Activated CD4-positive, alpha-beta T cell treated with anti-CD3 and anti-CD28 coated beads for 1 hour (primary cell): Measurements from ENCODE around the gene EPS15.
"Not testable (repeated sequence)": the region's sequence is repeated elsewhere in the genome, so short reads cannot be mapped to it uniquely, and the experiment has no call there.

Experiments used
- DNase-seq: peaks from one replicate; pipeline ENCODE4 v3.0.0-alpha.2; 2020

Gene EPS15

GRCh38 chr1:51514733-51515132 lies 4.3 kb downstream of the EPS15 start:
- no peak for DNase-seq

GRCh38 chr1:51512606-51513005 lies 6.5 kb downstream of the EPS15 start:
- DNase-seq, result no peak

- DNase-seq, result no peak
Measured at GRCh38 chr1:51512120-51512519, 6.9 kb downstream of the EPS15 start.

- no peak for DNase-seq
Measured at GRCh38 chr1:51509773-51510172, 9.3 kb downstream of the EPS15 start.

GRCh38 chr1:51506537-51506936 lies 12.5 kb downstream of the EPS15 start:
- DNase-seq, result no peak

GRCh38 chr1:51504806-51505525 lies 14.1 kb downstream of the EPS15 start:
- no peak for DNase-seq

- not testable (repeated sequence) for DNase-seq
Measured at GRCh38 chr1:51501218-51501630, 17.8 kb downstream of the EPS15 start.

GRCh38 chr1:51499694-51500093 lies 19.4 kb downstream of the EPS15 start:
- no peak for DNase-seq

GRCh38 chr1:51498924-51499323 lies 20.1 kb downstream of the EPS15 start:
- DNase-seq, result no peak

GRCh38 chr1:51497340-51497739 lies 21.7 kb downstream of the EPS15 start:
- no peak for DNase-seq

GRCh38 chr1:51494138-51494830 lies 24.8 kb downstream of the EPS15 start:
- no peak for DNase-seq

- no peak for DNase-seq
Measured at GRCh38 chr1:51491166-51491981, 27.7 kb downstream of the EPS15 start.

- no peak for DNase-seq
Measured at GRCh38 chr1:51489472-51489871, 29.6 kb downstream of the EPS15 start.

- no peak for DNase-seq
Measured at GRCh38 chr1:51488372-51489050, 30.6 kb downstream of the EPS15 start.

- DNase-seq, result no peak
Measured at GRCh38 chr1:51487628-51488027, 31.4 kb downstream of the EPS15 start.

GRCh38 chr1:51484591-51484990 lies 34.5 kb downstream of the EPS15 start:
- DNase-seq, result no peak

- DNase-seq, result no peak
Measured at GRCh38 chr1:51482881-51483280, 36.2 kb downstream of the EPS15 start.

- not testable (repeated sequence) for DNase-seq
Measured at GRCh38 chr1:51474832-51475620, 44.0 kb downstream of the EPS15 start.

- DNase-seq, result no peak
Measured at GRCh38 chr1:51473331-51474115, 45.5 kb downstream of the EPS15 start.

GRCh38 chr1:51472359-51472758 lies 46.7 kb downstream of the EPS15 start:
- DNase-seq, result no peak

GRCh38 chr1:51469518-51469917 lies 49.5 kb downstream of the EPS15 start:
- no peak for DNase-seq
